Nephron progenitor cell (in vitro differentiated cells): Measurements from ENCODE around the gene SLC4A1AP.
A peak's percentile ranks its signal among the peaks of the same experiment; 100 is the strongest.

ENCODE experiments used
- DNase-seq: peaks from one replicate; pipeline ENCODE4 v3.0.0; 2021
- H3K27ac Mint-ChIP-seq: 2 replicates; pipeline ENCODE4 v1.8.0; 2021; ENCODE audit warnings: mild to moderate bottlenecking, moderate library complexity, mixed read lengths
- H3K27me3 Mint-ChIP-seq: 2 replicates; pipeline ENCODE4 v1.8.0; 2021; ENCODE audit warnings: mild to moderate bottlenecking, low read depth, mixed read lengths; ENCODE audit not compliant: poor library complexity
- H3K36me3 Mint-ChIP-seq: 2 replicates; pipeline ENCODE4 v1.8.0; 2021; ENCODE audit warnings: low read depth, mixed read lengths
- H3K4me1 Mint-ChIP-seq: 2 replicates; pipeline ENCODE4 v1.8.0; 2021; ENCODE audit warnings: mixed read lengths
- H3K4me3 Mint-ChIP-seq: 2 replicates; pipeline ENCODE4 v1.8.0; 2021; ENCODE audit warnings: mild to moderate bottlenecking, moderate library complexity, mixed read lengths
- H3K9me3 Mint-ChIP-seq: 2 replicates; pipeline ENCODE4 v1.8.0; 2021; ENCODE audit warnings: mild to moderate bottlenecking, moderate library complexity, mixed read lengths
- TF ChIP-seq, protein P1 (sequence below): fragments of 200-600 bp; sonication (generic); IDR thresholded peaks from 2 replicates; pipeline ENCODE4 v1.5.0; 2021; ENCODE audit warnings: antibody characterized with exemption

SLC4A1AP gene

DNA sequence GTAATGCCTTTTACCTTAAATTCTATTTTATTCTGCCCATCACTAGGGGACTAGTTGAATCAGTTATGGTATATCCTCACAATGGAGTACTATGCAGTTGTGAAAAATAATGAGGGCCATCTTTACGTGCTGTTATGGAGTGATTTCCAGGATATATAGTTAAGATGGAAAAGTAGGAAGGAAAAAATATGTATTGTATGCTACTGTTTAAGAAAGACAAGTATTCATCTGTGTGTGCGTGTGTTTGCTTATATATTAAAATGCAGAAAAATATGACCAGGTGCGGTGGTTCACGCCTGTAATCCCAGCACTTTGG is 75.3 kb downstream of the SLC4A1AP start:
- peaks cover 19% of the 10 kb centered on the region for H3K27me3 Mint-ChIP-seq
- peaks cover 30% of the 10 kb centered on the region for H3K9me3 Mint-ChIP-seq
- TF ChIP-seq, protein P1, sequence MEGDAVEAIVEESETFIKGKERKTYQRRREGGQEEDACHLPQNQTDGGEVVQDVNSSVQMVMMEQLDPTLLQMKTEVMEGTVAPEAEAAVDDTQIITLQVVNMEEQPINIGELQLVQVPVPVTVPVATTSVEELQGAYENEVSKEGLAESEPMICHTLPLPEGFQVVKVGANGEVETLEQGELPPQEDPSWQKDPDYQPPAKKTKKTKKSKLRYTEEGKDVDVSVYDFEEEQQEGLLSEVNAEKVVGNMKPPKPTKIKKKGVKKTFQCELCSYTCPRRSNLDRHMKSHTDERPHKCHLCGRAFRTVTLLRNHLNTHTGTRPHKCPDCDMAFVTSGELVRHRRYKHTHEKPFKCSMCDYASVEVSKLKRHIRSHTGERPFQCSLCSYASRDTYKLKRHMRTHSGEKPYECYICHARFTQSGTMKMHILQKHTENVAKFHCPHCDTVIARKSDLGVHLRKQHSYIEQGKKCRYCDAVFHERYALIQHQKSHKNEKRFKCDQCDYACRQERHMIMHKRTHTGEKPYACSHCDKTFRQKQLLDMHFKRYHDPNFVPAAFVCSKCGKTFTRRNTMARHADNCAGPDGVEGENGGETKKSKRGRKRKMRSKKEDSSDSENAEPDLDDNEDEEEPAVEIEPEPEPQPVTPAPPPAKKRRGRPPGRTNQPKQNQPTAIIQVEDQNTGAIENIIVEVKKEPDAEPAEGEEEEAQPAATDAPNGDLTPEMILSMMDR = no peak
- H3K4me3 Mint-ChIP-seq = no peak overlapping the region
- H3K27ac Mint-ChIP-seq = no peak overlapping the region
- DNase-seq = no peak
- peaks cover 5% of the 10 kb centered on the region for H3K36me3 Mint-ChIP-seq
- peaks cover 26% of the 10 kb centered on the region for H3K4me1 Mint-ChIP-seq

DNA sequence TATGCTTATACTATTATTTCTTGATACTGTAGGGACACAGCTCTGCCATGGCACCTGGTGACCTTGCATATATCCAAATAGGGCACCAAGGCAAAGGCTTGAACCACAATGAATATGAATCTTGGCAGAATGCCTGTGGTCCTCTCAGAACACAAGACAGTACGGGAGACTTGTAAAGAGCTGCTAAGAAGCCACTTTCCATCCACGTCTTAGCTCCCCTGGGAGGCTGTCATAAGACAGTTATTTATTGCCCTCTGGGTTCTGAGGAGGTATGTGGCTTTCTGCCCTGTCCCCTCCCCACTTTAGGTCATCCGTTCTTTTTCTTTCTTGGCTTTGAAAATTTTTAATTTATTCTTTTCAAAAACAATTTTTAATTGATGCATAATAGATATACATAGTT is 78.0 kb downstream of the SLC4A1AP start:
- TF ChIP-seq, protein P1 = no peak
- no peak overlapping the region for H3K27ac Mint-ChIP-seq
- H3K27me3 Mint-ChIP-seq = peaks cover 6% of the 10 kb centered on the region

DNA sequence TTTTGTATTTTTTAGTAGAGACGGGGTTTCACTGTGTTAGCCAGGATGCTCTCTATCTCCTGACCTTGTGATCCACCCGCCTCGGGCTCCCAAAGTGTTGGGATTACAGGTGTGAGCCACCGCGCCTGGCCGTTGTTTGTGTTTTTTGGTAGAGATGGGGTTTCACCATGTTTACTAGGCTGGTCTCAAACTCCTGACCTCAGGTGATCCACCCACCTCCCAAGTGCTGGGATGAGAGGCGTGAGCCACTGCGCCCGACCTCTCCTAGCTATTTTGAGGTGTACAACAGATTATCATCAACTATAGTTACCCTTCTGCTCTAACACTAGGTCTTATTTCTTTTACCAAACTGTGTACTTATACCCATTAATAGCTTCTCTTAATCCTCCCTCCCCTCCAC is 78.9 kb downstream of the SLC4A1AP start:
- peaks cover 5% of the 10 kb centered on the region for H3K27me3 Mint-ChIP-seq
- H3K36me3 Mint-ChIP-seq = peaks cover 5% of the 10 kb centered on the region
- DNase-seq = no peak
- peaks cover 10% of the 10 kb centered on the region for H3K4me1 Mint-ChIP-seq
- peaks cover 34% of the 10 kb centered on the region for H3K9me3 Mint-ChIP-seq
- no peak overlapping the region for H3K4me3 Mint-ChIP-seq
- TF ChIP-seq, protein P1 = no peak
- H3K27ac Mint-ChIP-seq = peak overlapping the region; percentile 55

More for the DNA sequence above, 78.0 kb downstream of the SLC4A1AP start:
- no peak overlapping the region for H3K4me3 Mint-ChIP-seq
- peaks cover 5% of the 10 kb centered on the region for H3K36me3 Mint-ChIP-seq
- peaks cover 34% of the 10 kb centered on the region for H3K9me3 Mint-ChIP-seq
- peaks cover 16% of the 10 kb centered on the region for H3K4me1 Mint-ChIP-seq
- no peak for DNase-seq
